Activated B cell treated with CpG ODN at 0.5 μM for 24 hours (primary cell): ENCODE data around the gene ALG8. TPM values are rescaled to one million over a fixed set of nuclear protein-coding genes. Genes with fewer than 3 reads are reported as not detected.

Experiments used
- ATAC-seq: fragments of 200-7000 bp; cut with Tn5 transposase; one replicate; pipeline ENCODE4 v1.10.0; 2021; ENCODE audit warnings: low read depth, mild to moderate bottlenecking, moderate library complexity
- CTCF ChIA-PET: fragments of 350-600 bp; sonication (Branson Sonifier 250); formaldehyde crosslinking; loops from one replicate; lab custom pipeline; 2021; ENCODE audit warnings: antibody characterized with exemption; lab: Charles Lee
- POLR2A ChIA-PET: fragments of 350-600 bp; sonication (Branson Sonifier 250); formaldehyde crosslinking; loops from one replicate; lab custom pipeline; 2021; ENCODE audit warnings: antibody characterized with exemption; lab: Charles Lee
- DNase-seq: peaks from one replicate; pipeline ENCODE4 v3.0.0; 2022
- H3K27ac Mint-ChIP-seq: one replicate; pipeline ENCODE4 v1.8.0; 2020; ENCODE audit warnings: mixed read lengths
- H3K27me3 Mint-ChIP-seq: one replicate; pipeline ENCODE4 v1.8.0; 2021; ENCODE audit warnings: mixed read lengths
- H3K36me3 Mint-ChIP-seq: one replicate; pipeline ENCODE4 v1.8.0; 2021; ENCODE audit warnings: low read depth, mixed read lengths
- H3K4me1 Mint-ChIP-seq: one replicate; pipeline ENCODE4 v1.8.0; 2021; ENCODE audit warnings: mixed read lengths
- H3K4me3 Mint-ChIP-seq: one replicate; pipeline ENCODE4 v1.8.0; 2020; ENCODE audit warnings: mild to moderate bottlenecking, mixed read lengths
- H3K9me3 Mint-ChIP-seq: one replicate; pipeline ENCODE4 v1.8.0; 2020; ENCODE audit warnings: mixed read lengths
- CTCF ChIP-seq: fragments of 200-600 bp; IDR thresholded peaks from one replicate; pipeline ENCODE4 v1.8.0; 2022; ENCODE audit warnings: antibody characterized with exemption, mild to moderate bottlenecking
- intact Hi-C: fragments of 100-400 bp; cut with micrococcal nuclease; formaldehyde crosslinking; loops from one replicate; pipeline ENCODE4 v1.15.1; 2024
- total RNA-seq: library from RNA; stranded (reverse); gene quantifications from 2 replicates; pipeline ENCODE4 v1.2.3, GENCODE V29; 2022

ALG8 gene
- total RNA-seq, 1 donor from 2014 or later = 46.0 TPM

- Mint-ChIP-seq H3K9me3 (no peaks in the 10 kb centered on the region), H3K27me3 (no peaks in the 10 kb centered on the region), H3K4me1 (peaks cover 6% of the 10 kb centered on the region), H3K27ac (no peak overlapping the region), H3K4me3 (no peak overlapping the region), H3K36me3 (peaks cover 50% of the 10 kb centered on the region)
- TF ChIP-seq CTCF = no peak
- DNase-seq (no peak), ATAC-seq (no peak)
- CTCF ChIA-PET = no interaction called here
- POLR2A ChIA-PET = no interaction called here
- intact Hi-C loops = no loop called here
Measured at GRCh38 chr11:78069465-78069864, 70.0 kb downstream of the ALG8 start.

- ATAC-seq = no peak
- Mint-ChIP-seq H3K9me3 (no peaks in the 10 kb centered on the region), H3K27ac (no peak overlapping the region), H3K4me3 (no peak overlapping the region), H3K27me3 (no peaks in the 10 kb centered on the region), H3K4me1 (peaks cover 5% of the 10 kb centered on the region), H3K36me3 (peaks cover 48% of the 10 kb centered on the region)
- no peak for DNase-seq
- POLR2A ChIA-PET = no interaction called here
- no peak for TF ChIP-seq CTCF
- intact Hi-C loops = no loop called here
- CTCF ChIA-PET = no interaction called here
Measured at GRCh38 chr11:78067704-78068103, 71.7 kb downstream of the ALG8 start.

- Mint-ChIP-seq H3K4me3 (no peak overlapping the region), H3K4me1 (no peaks in the 10 kb centered on the region), H3K9me3 (no peaks in the 10 kb centered on the region), H3K36me3 (peaks cover 39% of the 10 kb centered on the region), H3K27me3 (no peaks in the 10 kb centered on the region), H3K27ac (no peak overlapping the region)
- intact Hi-C loops = no loop called here
- TF ChIP-seq CTCF = no peak
- DNase-seq (no peak), ATAC-seq (no peak)
- ChIA-PET CTCF (no interaction called here), POLR2A (no interaction called here)
Measured at GRCh38 chr11:78066471-78066870, 73.0 kb downstream of the ALG8 start.

- no peak for ATAC-seq
- Mint-ChIP-seq H3K36me3 (peaks cover 29% of the 10 kb centered on the region), H3K4me1 (no peaks in the 10 kb centered on the region), H3K27ac (no peak overlapping the region), H3K27me3 (no peaks in the 10 kb centered on the region), H3K9me3 (no peaks in the 10 kb centered on the region), H3K4me3 (no peak overlapping the region)
- intact Hi-C loops = no loop called here
- POLR2A ChIA-PET = no interaction called here
- CTCF ChIA-PET = no interaction called here
- DNase-seq = no peak
- TF ChIP-seq CTCF = no peak
Measured at GRCh38 chr11:78065203-78065602, 74.2 kb downstream of the ALG8 start.

- H3K27me3 Mint-ChIP-seq = no peaks in the 10 kb centered on the region
- H3K36me3 Mint-ChIP-seq = peaks cover 15% of the 10 kb centered on the region
- ChIA-PET POLR2A (interaction anchor here (0.6 kb wide), 1 partner anchor 74 kb away, joined by 3 read pairs; no protein-coding TSS in a partner anchor), CTCF (no interaction called here)
- TF ChIP-seq CTCF = no peak
- H3K27ac Mint-ChIP-seq = no peak within 1 kb of the TSS
- no peak within 1 kb of the TSS for H3K4me3 Mint-ChIP-seq
- DNase-seq (no peak), ATAC-seq (no peak)
- H3K9me3 Mint-ChIP-seq = no peaks in the 10 kb centered on the region
- H3K4me1 Mint-ChIP-seq = no peaks in the 10 kb centered on the region
- intact Hi-C loops = no loop called here
Measured at GRCh38 chr11:78063440-78064181, 75.8 kb downstream of the ALG8 start, which contains the start of gene THRSP. TSS of gene THRSP (plus strand) at chr11:78063861. CDS start at chr11:78063882, 21 bp downstream.
